GM21576 (cell line): ENCODE results near the gene CDK4.
"Not testable (repeated sequence)": the region's sequence is repeated elsewhere in the genome, so short reads cannot be mapped to it uniquely, and the experiment has no call there.

ENCODE experiments used
- ATAC-seq: cut with Tn5 transposase; IDR thresholded peaks from one replicate; pipeline ENCODE4 v1.9.1; 2021; ENCODE audit warnings: mild to moderate bottlenecking, moderate library complexity; ENCODE audit not compliant: unreplicated experiment

CDK4 gene

GRCh38 chr12:57726884-57727757 lies 25.0 kb downstream of the CDK4 start:
- ATAC-seq: no peak

DNA sequence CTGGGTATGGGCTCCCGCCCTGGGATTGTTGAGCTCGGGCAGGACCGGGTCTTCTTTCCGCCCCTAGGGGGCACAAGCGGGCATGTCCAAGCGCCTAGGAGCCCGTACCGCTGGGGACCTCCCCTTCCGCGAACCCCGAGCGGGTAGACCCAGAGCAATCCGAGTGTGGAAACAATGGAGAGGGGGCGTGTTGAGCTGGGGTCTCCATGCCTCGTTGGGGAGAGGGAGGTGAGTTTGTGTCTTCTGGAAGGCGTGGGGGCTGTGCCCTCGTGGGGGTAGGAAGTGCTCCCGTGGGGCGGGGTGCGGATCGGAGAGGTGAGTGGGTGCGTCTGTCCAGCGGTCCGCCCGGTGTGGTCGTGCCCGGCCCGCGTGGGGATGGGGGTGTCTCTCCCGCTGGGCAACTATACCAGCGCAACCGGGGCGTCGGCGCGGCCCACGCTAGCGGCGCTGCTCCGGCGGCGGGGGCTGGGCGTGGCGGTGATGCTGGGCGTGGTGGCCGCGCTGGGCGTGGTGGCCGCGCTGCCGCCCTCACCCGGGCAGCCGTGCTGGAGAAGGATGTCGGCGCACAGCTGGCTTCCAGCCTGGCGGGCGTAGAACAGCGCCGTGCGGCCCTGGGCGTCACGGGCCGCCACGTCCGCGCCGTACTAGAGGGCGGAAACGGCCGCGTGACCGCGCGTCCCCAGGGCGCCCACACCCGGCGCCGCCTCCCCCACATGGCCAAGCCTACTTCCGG lies 25.8 kb downstream of the CDK4 start:
- ATAC-seq: no peak

GRCh38 chr12:57725851-57726150 lies 26.3 kb downstream of the CDK4 start:
- ATAC-seq: no peak

DNA sequence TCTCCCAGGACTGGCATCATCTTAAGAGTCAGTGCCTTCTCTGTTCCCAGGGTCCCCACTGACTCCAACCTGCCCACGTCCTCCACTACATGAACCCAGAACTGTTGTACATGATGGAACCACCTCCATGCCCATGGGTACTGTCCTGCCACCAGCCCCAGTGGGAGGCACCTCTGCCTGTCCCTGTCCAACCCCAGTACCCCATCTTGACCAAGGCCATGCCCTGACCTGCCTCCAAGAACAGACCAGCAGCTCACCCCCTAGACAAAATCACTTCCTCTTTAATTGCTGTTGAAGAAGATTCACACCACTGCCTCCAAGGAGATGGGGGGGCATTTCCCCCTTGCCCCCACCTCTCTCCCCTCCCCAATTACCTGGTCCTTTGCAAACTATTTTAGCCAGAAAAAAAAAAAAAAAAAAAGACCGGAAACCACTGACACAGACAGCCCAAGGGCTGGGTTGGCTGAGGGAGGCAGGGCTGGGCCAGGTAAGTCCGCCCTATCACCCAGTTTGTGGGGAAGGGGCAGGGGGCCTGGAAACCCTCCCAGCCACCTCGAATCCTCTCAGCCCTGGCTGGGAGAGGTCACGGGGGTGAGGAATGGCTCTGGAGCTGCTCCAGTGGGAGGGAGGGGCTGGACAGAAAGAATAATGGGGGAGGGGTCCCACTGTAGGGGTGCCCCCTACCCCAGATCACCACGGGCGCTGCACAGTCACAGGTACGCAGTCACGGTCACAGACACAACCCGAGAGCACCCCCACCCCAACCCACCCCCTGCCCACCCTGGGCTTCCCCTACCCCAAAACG lies 27.0 kb downstream of the CDK4 start:
- no peak for ATAC-seq

GRCh38 chr12:57724003-57724935 lies 27.8 kb downstream of the CDK4 start:
- no peak for ATAC-seq

GRCh38 chr12:57723630-57723962 lies 28.5 kb downstream of the CDK4 start:
- ATAC-seq: no peak

- ATAC-seq: no peak
Observed at GRCh38 chr12:57722716-57723629, 29.1 kb downstream of the CDK4 start.

DNA sequence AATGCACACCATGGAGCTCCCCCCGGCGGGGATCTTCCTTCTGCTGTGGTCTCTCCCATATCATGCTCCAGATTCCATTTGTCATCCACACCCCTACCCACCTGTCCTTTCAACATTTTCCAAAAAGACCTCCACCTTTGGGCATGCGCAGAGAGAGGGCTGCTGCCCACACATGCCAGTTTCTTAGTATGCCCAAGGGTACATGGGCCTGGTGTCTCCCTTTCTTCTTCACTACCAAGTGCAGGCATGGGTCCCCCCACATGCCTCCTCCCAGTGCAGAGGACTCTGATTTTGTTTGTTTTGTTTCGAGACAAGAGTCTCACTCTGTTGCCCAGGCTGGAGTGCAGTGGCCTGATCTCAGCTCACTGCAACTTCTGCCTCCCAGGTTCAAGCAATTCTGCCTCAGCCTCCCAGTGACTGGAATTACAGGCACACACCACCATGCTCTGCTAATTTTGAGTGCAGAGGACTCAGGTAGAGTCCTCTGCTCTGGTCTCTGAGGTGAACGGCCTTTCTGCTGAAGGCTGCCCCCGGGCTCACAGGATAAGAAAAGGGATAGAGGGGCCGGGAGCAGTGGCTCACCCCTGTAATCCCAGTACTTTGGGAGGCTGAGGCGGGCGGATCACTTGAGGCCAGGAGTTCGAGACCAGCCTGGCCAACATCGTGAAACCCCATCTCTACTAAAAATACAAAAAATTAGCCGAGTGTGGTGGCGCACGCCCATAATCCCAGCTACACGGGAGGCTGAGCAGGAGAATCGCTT lies 30.1 kb downstream of the CDK4 start:
- ATAC-seq: not testable (repeated sequence)

DNA sequence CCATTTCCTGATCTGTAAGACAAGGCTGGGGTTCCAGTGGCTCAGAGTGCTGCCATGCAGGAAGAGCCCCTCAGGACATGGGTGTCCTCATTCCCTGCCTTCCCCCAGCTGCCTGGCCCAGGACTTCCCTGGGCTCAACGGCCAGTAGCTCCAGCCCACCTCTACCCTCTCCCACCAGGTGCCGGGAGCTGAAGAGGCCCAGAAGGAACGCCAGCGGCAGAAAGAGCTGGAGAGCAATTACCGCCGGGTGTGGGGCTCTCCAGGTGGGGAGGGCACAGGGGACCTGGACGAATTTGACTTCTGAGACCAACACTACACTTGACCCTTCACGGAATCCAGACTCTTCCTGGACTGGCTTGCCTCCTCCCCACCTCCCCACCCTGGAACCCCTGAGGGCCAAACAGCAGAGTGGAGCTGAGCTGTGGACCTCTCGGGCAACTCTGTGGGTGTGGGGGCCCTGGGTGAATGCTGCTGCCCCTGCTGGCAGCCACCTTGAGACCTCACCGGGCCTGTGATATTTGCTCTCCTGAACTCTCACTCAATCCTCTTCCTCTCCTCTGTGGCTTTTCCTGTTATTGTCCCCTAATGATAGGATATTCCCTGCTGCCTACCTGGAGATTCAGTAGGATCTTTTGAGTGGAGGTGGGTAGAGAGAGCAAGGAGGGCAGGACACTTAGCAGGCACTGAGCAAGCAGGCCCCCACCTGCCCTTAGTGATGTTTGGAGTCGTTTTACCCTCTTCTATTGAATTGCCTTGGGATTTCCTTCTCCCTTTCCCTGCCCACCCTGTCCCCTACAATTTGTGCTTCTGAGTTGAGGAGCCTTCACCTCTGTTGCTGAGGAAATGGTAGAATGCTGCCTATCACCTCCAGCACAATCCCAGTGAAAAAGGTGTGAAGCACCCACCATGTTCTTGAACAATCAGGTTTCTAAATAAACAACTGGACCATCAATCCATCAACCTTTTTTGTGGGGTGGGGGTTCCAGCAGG lies 31.2 kb downstream of the CDK4 start:
- ATAC-seq: no peak

DNA sequence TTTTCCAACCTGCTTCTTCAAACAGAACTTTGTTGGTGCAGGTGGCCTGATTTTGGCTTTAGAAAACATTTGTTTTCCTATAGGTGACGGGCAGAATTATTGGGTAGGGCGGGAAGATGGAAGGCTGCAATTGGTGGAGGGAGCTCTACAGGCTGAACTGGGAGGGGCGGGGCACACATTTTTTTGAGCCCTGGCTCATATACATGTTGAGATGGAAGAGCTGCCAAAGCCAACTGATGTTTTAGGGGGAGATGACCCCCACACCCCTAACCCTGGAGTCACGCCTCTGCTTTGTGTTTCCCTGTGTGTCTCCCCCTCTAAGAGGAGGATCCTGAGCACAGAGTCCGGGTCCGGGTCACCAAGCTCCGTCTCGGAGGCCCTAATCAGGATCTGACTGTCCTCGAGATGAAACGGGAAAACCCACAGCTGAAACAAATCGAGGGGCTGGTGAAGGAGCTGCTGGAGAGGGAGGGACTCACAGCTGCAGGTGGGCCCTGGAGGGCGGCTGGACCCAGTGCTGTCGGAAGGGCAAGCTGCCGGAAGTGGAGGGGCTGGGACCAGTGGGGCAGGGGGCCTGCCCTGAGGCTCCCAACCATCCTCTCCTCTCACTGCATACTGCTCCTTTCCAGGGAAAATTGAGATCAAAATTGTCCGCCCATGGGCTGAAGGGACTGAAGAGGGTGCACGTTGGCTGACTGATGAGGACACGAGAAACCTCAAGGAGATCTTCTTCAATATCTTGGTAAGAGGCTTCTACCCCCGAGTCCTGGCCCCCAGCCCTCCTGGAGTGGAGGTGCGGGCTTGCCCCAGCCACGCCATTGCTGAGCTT lies 32.1 kb downstream of the CDK4 start:
- no peak for ATAC-seq

DNA sequence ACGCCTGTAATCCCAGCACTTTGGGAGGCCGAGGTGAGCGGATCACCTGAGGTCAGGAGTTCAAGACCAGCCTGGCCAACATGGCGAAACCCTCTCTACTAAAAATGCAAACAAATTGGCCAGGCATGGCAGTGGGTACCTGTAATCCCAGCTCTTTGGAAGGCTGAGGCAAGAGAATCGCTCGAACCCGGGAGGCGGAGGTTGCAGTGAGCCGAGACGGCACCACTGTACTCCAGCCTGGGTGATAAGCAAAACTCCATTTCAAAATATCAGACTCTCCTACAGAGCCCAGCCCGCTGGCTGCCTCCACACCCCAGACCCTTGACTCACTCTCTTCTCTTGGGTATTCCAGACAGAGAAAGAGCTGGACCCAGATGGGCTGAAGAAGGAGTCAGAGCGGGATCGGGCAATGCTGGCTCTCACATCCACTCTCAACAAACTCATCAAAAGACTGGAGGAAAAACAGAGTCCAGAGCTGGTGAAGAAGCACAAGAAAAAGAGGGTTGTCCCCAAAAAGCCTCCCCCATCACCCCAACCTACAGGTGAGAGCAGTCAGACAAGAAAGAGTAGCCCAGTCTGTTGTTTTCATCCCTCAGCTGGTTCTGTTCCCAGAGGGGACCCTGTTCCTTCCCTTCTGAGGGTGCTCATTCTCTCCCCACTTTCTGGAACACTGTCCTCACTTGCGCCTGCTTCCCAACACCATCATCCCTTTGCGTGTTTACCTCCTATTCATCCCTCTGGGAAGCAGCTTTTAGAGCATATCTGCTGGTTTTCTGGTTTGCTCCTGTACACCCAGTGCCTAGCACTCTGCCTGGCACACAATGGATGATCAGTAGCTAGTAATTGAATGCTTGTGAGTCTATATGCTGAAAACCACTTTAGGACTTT lies 33.2 kb downstream of the CDK4 start:
- no peak for ATAC-seq

DNA sequence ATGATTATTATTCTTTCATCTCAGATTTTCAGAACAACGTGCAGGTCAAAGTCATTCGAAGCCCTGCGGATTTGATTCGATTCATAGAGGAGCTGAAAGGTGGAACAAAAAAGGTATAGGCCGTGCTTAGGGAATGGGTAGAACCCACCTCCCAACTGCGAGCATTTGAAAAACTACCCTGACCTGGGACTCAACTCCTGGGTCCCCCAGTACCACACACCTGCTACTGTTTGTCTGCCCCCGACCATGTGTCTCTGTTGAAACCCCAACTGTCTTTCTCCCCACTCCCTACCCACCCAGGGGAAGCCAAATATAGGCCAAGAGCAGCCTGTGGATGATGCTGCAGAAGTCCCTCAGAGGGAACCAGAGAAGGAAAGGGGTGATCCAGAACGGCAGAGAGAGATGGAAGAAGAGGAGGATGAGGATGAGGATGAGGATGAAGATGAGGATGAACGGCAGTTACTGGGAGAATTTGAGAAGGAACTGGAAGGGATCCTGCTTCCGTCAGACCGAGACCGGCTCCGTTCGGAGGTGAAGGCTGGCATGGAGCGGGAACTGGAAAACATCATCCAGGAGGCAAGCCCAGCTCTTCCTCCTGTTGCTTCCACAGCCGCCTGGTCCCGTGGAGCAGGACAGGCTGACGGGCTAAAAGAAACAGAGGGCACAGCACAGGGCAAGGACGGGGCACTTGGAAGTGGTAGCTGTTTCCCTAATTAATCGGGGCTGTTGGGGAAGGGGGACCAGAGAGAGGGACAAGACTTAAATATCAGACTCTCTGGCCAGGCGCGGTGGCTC lies 34.1 kb downstream of the CDK4 start:
- no peak for ATAC-seq

GRCh38 chr12:57717131-57717530 lies 35.0 kb downstream of the CDK4 start:
- ATAC-seq: no peak

GRCh38 chr12:57716305-57716704 lies 35.8 kb downstream of the CDK4 start:
- no peak for ATAC-seq

- ATAC-seq: no peak
Observed at GRCh38 chr12:57715786-57716185, 36.3 kb downstream of the CDK4 start.
